ENCODE measurements around the gene HDAC4.
A peak's percentile ranks its signal among the peaks of the same experiment; 100 is the strongest.

HDAC4 gene

GRCh38 chr2:239204876-239205468 lies 195.8 kb downstream of the HDAC4 start:
- Histone ChIP-seq H3K27ac (peak overlapping the region; percentile 72), H3K4me3 (ENCODE audit: low read depth in 1 of 2, low read length in 1 of 2) (peak overlapping the region; percentile 13 to 33), H3K4me1 (ENCODE audit: control insufficient read depth in 1 of 2, insufficient read depth in 1 of 2, low read depth in 1 of 2, low read length in 1 of 2) (peaks cover 38 to 44% of the 10 kb centered on the region in 2 experiments), H3K36me3 (peaks cover 9% of the 10 kb centered on the region), H3K27me3 (no peaks in the 10 kb centered on the region), H3K9me3 (no peaks in the 10 kb centered on the region)
- no peak for TF ChIP-seq CTCF (IDR thresholded peaks at IDR 0.05)

GRCh38 chr2:239204136-239204875 lies 196.5 kb downstream of the HDAC4 start:
- H3K27ac ChIP-seq, result peak overlapping the region; percentile 72
- peaks cover 9% of the 10 kb centered on the region for H3K36me3 ChIP-seq
- H3K27me3 ChIP-seq, result no peaks in the 10 kb centered on the region
- no peak overlapping the region for H3K4me3 ChIP-seq (ENCODE audit: low read depth in 1 of 2, low read length in 1 of 2)
- no peaks in the 10 kb centered on the region for H3K9me3 ChIP-seq
- H3K4me1 ChIP-seq (ENCODE audit: control insufficient read depth in 1 of 2, insufficient read depth in 1 of 2, low read depth in 1 of 2, low read length in 1 of 2), result peaks cover 32 to 38% of the 10 kb centered on the region in 2 experiments
- no peak for TF ChIP-seq CTCF (IDR thresholded peaks at IDR 0.05)

GRCh38 chr2:239203443-239204135 lies 197.2 kb downstream of the HDAC4 start:
- H3K27me3 ChIP-seq, result no peaks in the 10 kb centered on the region
- no peak for TF ChIP-seq CTCF (IDR thresholded peaks at IDR 0.05)
- H3K36me3 ChIP-seq, result peaks cover 11% of the 10 kb centered on the region
- H3K4me3 ChIP-seq (ENCODE audit: low read depth in 1 of 2, low read length in 1 of 2), result no peak overlapping the region
- H3K4me1 ChIP-seq (ENCODE audit: control insufficient read depth in 1 of 2, insufficient read depth in 1 of 2, low read depth in 1 of 2, low read length in 1 of 2), result peaks cover 25 to 31% of the 10 kb centered on the region in 2 experiments
- H3K27ac ChIP-seq, result peak overlapping the region; percentile 72
- H3K9me3 ChIP-seq, result no peaks in the 10 kb centered on the region

GRCh38 chr2:239202836-239203235 lies 198.0 kb downstream of the HDAC4 start:
- no peak for TF ChIP-seq CTCF (IDR thresholded peaks at IDR 0.05)
- no peaks in the 10 kb centered on the region for H3K27me3 ChIP-seq
- H3K36me3 ChIP-seq, result peaks cover 19% of the 10 kb centered on the region
- H3K4me3 ChIP-seq (ENCODE audit: low read depth in 1 of 2, low read length in 1 of 2), result no peak overlapping the region
- no peaks in the 10 kb centered on the region for H3K9me3 ChIP-seq
- H3K4me1 ChIP-seq (ENCODE audit: control insufficient read depth in 1 of 2, insufficient read depth in 1 of 2, low read depth in 1 of 2, low read length in 1 of 2), result peaks cover 25 to 26% of the 10 kb centered on the region in 2 experiments
- H3K27ac ChIP-seq, result peak overlapping the region; percentile 72

- H3K4me1 ChIP-seq (ENCODE audit: control insufficient read depth in 1 of 2, insufficient read depth in 1 of 2, low read depth in 1 of 2, low read length in 1 of 2), result peaks cover 25 to 26% of the 10 kb centered on the region in 2 experiments
- H3K36me3 ChIP-seq, result peaks cover 24% of the 10 kb centered on the region
These were observed 198.5 kb downstream of the HDAC4 start for GRCh38 chr2:239202343-239202742.

More at GRCh38 chr2:239202343-239202742, 198.5 kb downstream of the HDAC4 start:
- no peaks in the 10 kb centered on the region for H3K27me3 ChIP-seq
- peak overlapping the region; percentile 72 for H3K27ac ChIP-seq
- H3K4me3 ChIP-seq (ENCODE audit: low read depth in 1 of 2, low read length in 1 of 2), result no peak overlapping the region
- no peak for TF ChIP-seq CTCF (IDR thresholded peaks at IDR 0.05)
- no peaks in the 10 kb centered on the region for H3K9me3 ChIP-seq
